Loucy (cell line): ENCODE data around the gene KRT3.
"Not testable (repeated sequence)": the region's sequence is repeated elsewhere in the genome, so short reads cannot be mapped to it uniquely, and the experiment has no call there.

Source experiments
- H2AFZ ChIP-seq: fragments of 200-600 bp; sonication (generic); 2 replicates; pipeline ENCODE4 v1.6.0; 2016; ENCODE audit warnings: antibody characterized with exemption, mild to moderate bottlenecking, low read length, moderate library complexity
- H3F3A ChIP-seq: fragments of 200-600 bp; 2 replicates; pipeline ENCODE4 v1.6.0; 2016; ENCODE audit warnings: antibody characterized with exemption, low read depth, mild to moderate bottlenecking
- H3K27me3 ChIP-seq: fragments of 200-600 bp; sonication (generic); 2 replicates; pipeline ENCODE4 v1.6.1; 2014; ENCODE audit warnings: low read length, mild to moderate bottlenecking; ENCODE audit not compliant: insufficient read depth, poor library complexity, severe bottlenecking
- H3K36me3 ChIP-seq: fragments of 200-600 bp; sonication (generic); 2 replicates; pipeline ENCODE4 v1.6.1; 2016; ENCODE audit warnings: low read length; ENCODE audit not compliant: insufficient read depth
- H3K4me1 ChIP-seq: fragments of 200-600 bp; sonication (generic); 2 replicates; pipeline ENCODE4 v1.5.1; 2014; ENCODE audit warnings: low read length, mild to moderate bottlenecking; ENCODE audit not compliant: insufficient read depth, poor library complexity, severe bottlenecking
- H3K4me2 ChIP-seq: fragments of 200-600 bp; sonication (generic); 2 replicates; pipeline ENCODE4 v1.6.0; 2014; ENCODE audit warnings: antibody characterized with exemption, low read length, low read depth, mild to moderate bottlenecking; ENCODE audit not compliant: poor library complexity, severe bottlenecking
- H3K4me3 ChIP-seq: fragments of 200-600 bp; sonication (generic); 2 replicates; pipeline ENCODE4 v1.5.1; 2014; ENCODE audit warnings: low read length, mild to moderate bottlenecking, mixed read lengths; ENCODE audit not compliant: poor library complexity, severe bottlenecking
- H3K79me2 ChIP-seq: fragments of 200-600 bp; sonication (generic); 2 replicates; pipeline ENCODE4 v1.6.1; 2014; ENCODE audit warnings: low read length; ENCODE audit not compliant: insufficient read depth
- H3K9ac ChIP-seq: fragments of 200-600 bp; sonication (generic); 2 replicates; pipeline ENCODE4 v1.6.0; 2014; ENCODE audit warnings: mild to moderate bottlenecking, low read depth, low read length, moderate library complexity; ENCODE audit not compliant: poor library complexity, severe bottlenecking
- H3K9me2 ChIP-seq: fragments of 200-600 bp; sonication (generic); replicated peaks from 2 replicates; pipeline ENCODE4 v1.6.1; 2016; ENCODE audit warnings: low read depth, low read length, mixed read lengths
- H3K9me3 ChIP-seq: fragments of 200-600 bp; sonication (generic); 2 replicates; pipeline ENCODE4 v1.6.1; 2014; ENCODE audit warnings: mild to moderate bottlenecking, antibody characterized with exemption, low read length, low read depth; ENCODE audit not compliant: insufficient read depth
- H4K20me1 ChIP-seq: fragments of 200-600 bp; sonication (generic); 2 replicates; pipeline ENCODE4 v1.6.0; 2014; ENCODE audit warnings: antibody characterized with exemption, low read length, mild to moderate bottlenecking; ENCODE audit not compliant: insufficient read depth, poor library complexity, severe bottlenecking
- EZH2phosphoT487 ChIP-seq: fragments of 200-600 bp; IDR thresholded peaks from 2 replicates; pipeline ENCODE4 v1.6.1; 2018; ENCODE audit warnings: antibody characterized with exemption, mild to moderate bottlenecking, moderate library complexity, borderline replicate concordance
- TF ChIP-seq, protein P1 (sequence below): fragments of 200-600 bp; sonication (generic); conservative IDR thresholded peaks from 2 replicates; pipeline ENCODE4 v1.5.1; 2014; ENCODE audit warnings: mild to moderate bottlenecking, antibody characterized with exemption, low read length

KRT3 gene

GRCh38 chr12:52796839-52797528 lies 1.1 kb upstream of the KRT3 start:
- H3K9ac ChIP-seq, result no peak overlapping the region
- no peak overlapping the region for H2AFZ ChIP-seq
- H3F3A ChIP-seq, result no peaks in the 10 kb centered on the region
- H3K27me3 ChIP-seq, result no peaks in the 10 kb centered on the region
- no peaks in the 10 kb centered on the region for H4K20me1 ChIP-seq
- no peaks in the 10 kb centered on the region for H3K4me1 ChIP-seq
- no peaks in the 10 kb centered on the region for H3K9me2 ChIP-seq
- no peaks in the 10 kb centered on the region for H3K79me2 ChIP-seq
- H3K4me3 ChIP-seq, result no peak overlapping the region
- no peaks in the 10 kb centered on the region for H3K9me3 ChIP-seq
- TF ChIP-seq, protein P1, sequence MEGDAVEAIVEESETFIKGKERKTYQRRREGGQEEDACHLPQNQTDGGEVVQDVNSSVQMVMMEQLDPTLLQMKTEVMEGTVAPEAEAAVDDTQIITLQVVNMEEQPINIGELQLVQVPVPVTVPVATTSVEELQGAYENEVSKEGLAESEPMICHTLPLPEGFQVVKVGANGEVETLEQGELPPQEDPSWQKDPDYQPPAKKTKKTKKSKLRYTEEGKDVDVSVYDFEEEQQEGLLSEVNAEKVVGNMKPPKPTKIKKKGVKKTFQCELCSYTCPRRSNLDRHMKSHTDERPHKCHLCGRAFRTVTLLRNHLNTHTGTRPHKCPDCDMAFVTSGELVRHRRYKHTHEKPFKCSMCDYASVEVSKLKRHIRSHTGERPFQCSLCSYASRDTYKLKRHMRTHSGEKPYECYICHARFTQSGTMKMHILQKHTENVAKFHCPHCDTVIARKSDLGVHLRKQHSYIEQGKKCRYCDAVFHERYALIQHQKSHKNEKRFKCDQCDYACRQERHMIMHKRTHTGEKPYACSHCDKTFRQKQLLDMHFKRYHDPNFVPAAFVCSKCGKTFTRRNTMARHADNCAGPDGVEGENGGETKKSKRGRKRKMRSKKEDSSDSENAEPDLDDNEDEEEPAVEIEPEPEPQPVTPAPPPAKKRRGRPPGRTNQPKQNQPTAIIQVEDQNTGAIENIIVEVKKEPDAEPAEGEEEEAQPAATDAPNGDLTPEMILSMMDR, result no peak
- no peak for TF ChIP-seq EZH2phosphoT487
- no peaks in the 10 kb centered on the region for H3K36me3 ChIP-seq
- H3K4me2 ChIP-seq, result no peak overlapping the region

GRCh38 chr12:52796429-52796794 lies 495 bp upstream of the KRT3 start:
- Histone ChIP-seq H3K4me1 (no peaks in the 10 kb centered on the region), H3K36me3 (no peaks in the 10 kb centered on the region), H3K4me2 (no peak overlapping the region), H2AFZ (no peak overlapping the region), H3K79me2 (no peaks in the 10 kb centered on the region), H3K27me3 (no peaks in the 10 kb centered on the region), H4K20me1 (no peaks in the 10 kb centered on the region), H3F3A (no peaks in the 10 kb centered on the region), H3K9ac (no peak overlapping the region), H3K9me2 (no peaks in the 10 kb centered on the region), H3K9me3 (no peaks in the 10 kb centered on the region), H3K4me3 (no peak overlapping the region)
- TF ChIP-seq, protein P1, result no peak
- no peak for TF ChIP-seq EZH2phosphoT487

GRCh38 chr12:52795332-52795674 lies 614 bp downstream of the KRT3 start:
- not testable (repeated sequence) for H3K4me2 ChIP-seq, H3K36me3 ChIP-seq, H3K9me2 ChIP-seq, H2AFZ ChIP-seq, H3K9ac ChIP-seq, H3K79me2 ChIP-seq, H3K27me3 ChIP-seq, H3F3A ChIP-seq, H3K9me3 ChIP-seq, H4K20me1 ChIP-seq, H3K4me1 ChIP-seq, H3K4me3 ChIP-seq
